Testis (tissue), 3 donors: ENCODE data around the gene NRTN. TPM values are rescaled to one million over a fixed set of nuclear protein-coding genes. Genes with fewer than 3 reads are reported as not detected.
"Not testable (repeated sequence)": the region's sequence is repeated elsewhere in the genome, so short reads cannot be mapped to it uniquely, and the experiment has no call there.

Source experiments
- DNase-seq: peaks from one replicate; pipeline ENCODE4 v3.0.0-alpha.2; 2019
- H3K27ac ChIP-seq, 2 donors: fragments of 200-600 bp; sonication (generic); one replicate each; pipeline ENCODE4 v1.5.1; 2019
- H3K27me3 ChIP-seq: fragments of 200-600 bp; sonication (generic); one replicate; pipeline ENCODE4 v1.5.1; 2019
- H3K36me3 ChIP-seq: fragments of 200-600 bp; sonication (generic); one replicate; pipeline ENCODE4 v1.5.1; 2017; ENCODE audit warnings: low read depth; ENCODE audit errors: missing control alignments
- H3K4me1 ChIP-seq: fragments of 200-600 bp; sonication (generic); one replicate; pipeline ENCODE4 v1.5.1; 2019
- H3K4me3 ChIP-seq, 2 donors: fragments of 200-600 bp; sonication (generic); one replicate each; pipeline ENCODE4 v1.5.1; 2017 to 2019
- H3K9me3 ChIP-seq: fragments of 200-600 bp; sonication (generic); one replicate; pipeline ENCODE4 v1.5.1; 2017
- POLR2A ChIP-seq: fragments of 450-650 bp; IDR thresholded peaks from one replicate; pipeline ENCODE4 v1.6.1; 2017; ENCODE audit warnings: antibody characterized with exemption, mild to moderate bottlenecking, moderate library complexity
- WGBS, 2 donors: methylation state at CpG; one replicate each; pipeline ENCODE4 v1.1.5; 2018; 5-methylcytosine and 5-hydroxymethylcytosine counted together
- intact Hi-C: fragments of 100-400 bp; cut with DNase I; formaldehyde crosslinking; loops from one replicate; pipeline ENCODE4 v1.15.1; 2023; ENCODE audit warnings: low total_unique reads
- polyA plus RNA-seq: library from polyadenylated mRNA; stranded (reverse); fragments of 350-450 nt; fragmentation: Illumina TruSeq; extraction: RNeasy Lipid Tissue Mini Kit (QIAGEN cat#74804); gene quantifications from one replicate; pipeline ENCODE4 v1.2.3, GENCODE V29; 2014; ENCODE audit warnings: low read depth, low replicate concordance; ENCODE audit not compliant: insufficient read depth
- total RNA-seq, 2 donors: library from RNA; depleted of rRNA; stranded (reverse); fragments of >200 nt; gene quantifications; one replicate each; pipeline ENCODE4 v1.2.3, GENCODE V29; 2016
- TF ChIP-seq, protein P1 (sequence below), 3 experiments: fragments of 450-650 bp in 2 of 3; fragments of 200-600 bp in 1 of 3; sonication (generic) in 1 of 3; IDR thresholded peaks; one replicate each; pipeline ENCODE4 v1.5.1; 2016 to 2019; ENCODE audit warnings: antibody characterized with exemption in 3 of 3, mild to moderate bottlenecking in 2 of 3, moderate library complexity in 1 of 3

The NRTN gene
- total and polyA plus RNA-seq, 3 donors from 2014 or later, result 1.7 to 13.5 (median 6.5) TPM

- no peak for DNase-seq
- Histone ChIP-seq H3K36me3 (no peaks in the 10 kb centered on the region), H3K4me1 (no peaks in the 10 kb centered on the region), H3K9me3 (no peaks in the 10 kb centered on the region), H3K27me3 (no peaks in the 10 kb centered on the region), H3K27ac (no peak overlapping the region), H3K4me3 (no peak overlapping the region)
- TF ChIP-seq, protein P1, sequence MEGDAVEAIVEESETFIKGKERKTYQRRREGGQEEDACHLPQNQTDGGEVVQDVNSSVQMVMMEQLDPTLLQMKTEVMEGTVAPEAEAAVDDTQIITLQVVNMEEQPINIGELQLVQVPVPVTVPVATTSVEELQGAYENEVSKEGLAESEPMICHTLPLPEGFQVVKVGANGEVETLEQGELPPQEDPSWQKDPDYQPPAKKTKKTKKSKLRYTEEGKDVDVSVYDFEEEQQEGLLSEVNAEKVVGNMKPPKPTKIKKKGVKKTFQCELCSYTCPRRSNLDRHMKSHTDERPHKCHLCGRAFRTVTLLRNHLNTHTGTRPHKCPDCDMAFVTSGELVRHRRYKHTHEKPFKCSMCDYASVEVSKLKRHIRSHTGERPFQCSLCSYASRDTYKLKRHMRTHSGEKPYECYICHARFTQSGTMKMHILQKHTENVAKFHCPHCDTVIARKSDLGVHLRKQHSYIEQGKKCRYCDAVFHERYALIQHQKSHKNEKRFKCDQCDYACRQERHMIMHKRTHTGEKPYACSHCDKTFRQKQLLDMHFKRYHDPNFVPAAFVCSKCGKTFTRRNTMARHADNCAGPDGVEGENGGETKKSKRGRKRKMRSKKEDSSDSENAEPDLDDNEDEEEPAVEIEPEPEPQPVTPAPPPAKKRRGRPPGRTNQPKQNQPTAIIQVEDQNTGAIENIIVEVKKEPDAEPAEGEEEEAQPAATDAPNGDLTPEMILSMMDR (IDR thresholded peaks at IDR 0.05), result no peak
- no peak for TF ChIP-seq POLR2A
- 80 to 86% methylated on average over 19 to 31 of the region's 31 CpGs for WGBS, 2 donors
- intact Hi-C loops, result no loop called here
These were observed 62.6 kb downstream of the NRTN start for GRCh38 chr19:5867201-5868136.

- Histone ChIP-seq H3K27ac (no peak overlapping the region), H3K9me3 (no peaks in the 10 kb centered on the region), H3K36me3 (no peaks in the 10 kb centered on the region), H3K4me1 (no peaks in the 10 kb centered on the region), H3K27me3 (no peaks in the 10 kb centered on the region), H3K4me3 (no peak overlapping the region)
- DNase-seq, result no peak
- 86 to 87% methylated on average over 11 to 12 of the region's 12 CpGs for WGBS, 2 donors
- intact Hi-C loops, result no loop called here
- no peak for TF ChIP-seq POLR2A
- TF ChIP-seq, protein P1 (IDR thresholded peaks at IDR 0.05), result no peak
These were observed 66.1 kb downstream of the NRTN start for GRCh38 chr19:5870986-5871394.

GRCh38 chr19:5873617-5874199 is 68.8 kb downstream of the NRTN start:
- H3K27me3 ChIP-seq, result no peaks in the 10 kb centered on the region
- no peaks in the 10 kb centered on the region for H3K36me3 ChIP-seq
- intact Hi-C loops, result no loop called here
- TF ChIP-seq POLR2A, result no peak
- TF ChIP-seq, protein P1 (IDR thresholded peaks at IDR 0.05), result no peak
- DNase-seq, result no peak
- H3K27ac ChIP-seq, result no peak overlapping the region
- no peak overlapping the region for H3K4me3 ChIP-seq
- 90% methylated on average over 12 of the region's 12 CpGs for WGBS, 2 donors
- H3K9me3 ChIP-seq, result no peaks in the 10 kb centered on the region
- no peaks in the 10 kb centered on the region for H3K4me1 ChIP-seq

- H3K36me3 ChIP-seq, H3K9me3 ChIP-seq, DNase-seq, intact Hi-C loops, H3K4me1 ChIP-seq, H3K27me3 ChIP-seq, H3K27ac ChIP-seq, H3K4me3 ChIP-seq: not testable (repeated sequence)
- 64 to 87% methylated on average over 7 of the region's 7 CpGs for WGBS, 2 donors
These were observed 69.6 kb downstream of the NRTN start for GRCh38 chr19:5874496-5874895.

DNA sequence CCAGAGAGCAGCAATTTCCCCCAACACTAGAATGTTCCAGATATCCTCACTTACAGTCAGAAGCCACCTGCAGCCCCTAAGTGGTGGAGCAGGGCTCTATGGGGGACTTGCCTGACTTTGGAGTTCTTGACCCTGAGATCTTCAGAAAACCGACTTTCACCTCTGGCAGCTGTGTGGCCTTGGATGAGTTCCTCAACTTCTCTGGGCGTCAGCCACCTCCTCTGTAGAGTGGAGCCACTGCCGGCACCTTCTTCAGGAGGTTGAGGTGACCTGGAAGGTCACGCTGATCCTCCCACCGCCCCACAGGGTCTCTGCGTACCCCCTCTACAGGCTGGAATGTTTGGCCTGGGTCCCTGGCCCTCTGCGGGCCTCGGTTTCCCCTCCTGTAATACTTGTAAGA is 72.6 kb downstream of the NRTN start:
- peaks cover 7% of the 10 kb centered on the region for H3K4me1 ChIP-seq
- TF ChIP-seq, protein P1 (IDR thresholded peaks at IDR 0.05), result no peak
- no peak for TF ChIP-seq POLR2A
- no peak for DNase-seq
- 72 to 78% methylated on average over 7 to 8 of the region's 8 CpGs for WGBS, 2 donors
- intact Hi-C loops, result no loop called here
- H3K9me3 ChIP-seq, result no peaks in the 10 kb centered on the region
- no peaks in the 10 kb centered on the region for H3K36me3 ChIP-seq
- H3K27ac ChIP-seq, result no peak overlapping the region
- H3K4me3 ChIP-seq, result no peak overlapping the region
- H3K27me3 ChIP-seq, result no peaks in the 10 kb centered on the region
